K562 (cell line): ENCODE data around the gene SPINT1. TPM values are rescaled to one million over a fixed set of nuclear protein-coding genes. Genes with fewer than 3 reads are reported as not detected.

Source experiments
- BRD9 ChIP-seq: fragments of 450-650 bp; IDR thresholded peaks from 2 replicates; pipeline ENCODE4 v1.6.1; 2018; ENCODE audit warnings: low read depth; ENCODE audit not compliant: partially characterized antibody
- DNMT1 ChIP-seq: fragments of 450-650 bp; IDR thresholded peaks from 2 replicates; pipeline ENCODE4 v1.6.1; 2016; ENCODE audit warnings: antibody characterized with exemption, mild to moderate bottlenecking
- E4F1 ChIP-seq: fragments of 250-450 bp; sonication (Bioruptor Pico); IDR thresholded peaks from 2 replicates; pipeline ENCODE4 v1.5.0; 2021; ENCODE audit warnings: mild to moderate bottlenecking, borderline replicate concordance
- GABPA ChIP-seq: fragments of 200-800 bp; sonication (Bioruptor generic); conservative IDR thresholded peaks from 2 replicates; pipeline ENCODE4 v1.6.1; 2016; ENCODE audit warnings: low read depth, missing genetic modification characterization, missing compliant biosample characterization
- HDAC1 ChIP-seq, 2 experiments: fragments of 450-650 bp; IDR thresholded peaks; 2 replicates each; pipeline ENCODE4 v1.6.1; 2016 to 2017; ENCODE audit warnings: inconsistent platforms in 1 of 2, mild to moderate bottlenecking in 1 of 2, moderate library complexity in 1 of 2
- HMG20A ChIP-seq: fragments of 450-650 bp; formaldehyde crosslinking; conservative IDR thresholded peaks from 2 replicates; pipeline ENCODE4 v1.4.0; 2020; ENCODE audit warnings: mild to moderate bottlenecking, mixed read lengths
- KLF13 ChIP-seq: fragments of 450-650 bp; IDR thresholded peaks from 2 replicates; pipeline ENCODE4 v1.6.1; 2016; ENCODE audit warnings: missing genetic modification characterization, low read depth, mild to moderate bottlenecking, missing compliant biosample characterization, moderate library complexity, borderline replicate concordance
- KLF16 ChIP-seq: IDR thresholded peaks from 2 replicates; pipeline ENCODE4 v1.6.1; 2016; ENCODE audit warnings: antibody characterized with exemption
- MTA2 ChIP-seq: fragments of 450-650 bp; IDR thresholded peaks from 2 replicates; pipeline ENCODE4 v1.6.1; 2016; ENCODE audit warnings: low read depth
- NFE2L1 ChIP-seq: fragments of 450-650 bp; IDR thresholded peaks from 2 replicates; pipeline ENCODE4 v1.6.1; 2016; ENCODE audit warnings: missing genetic modification characterization, low read depth, mild to moderate bottlenecking, missing compliant biosample characterization, moderate library complexity, borderline replicate concordance
- RERE ChIP-seq: sonication (generic); formaldehyde crosslinking; IDR thresholded peaks from 2 replicates; pipeline ENCODE4 v1.8.0; 2023; ENCODE audit warnings: missing genetic modification reagents, mild to moderate bottlenecking, borderline replicate concordance
- SMAD3 ChIP-seq: fragments of 450-650 bp; formaldehyde crosslinking; conservative IDR thresholded peaks from 2 replicates; pipeline ENCODE4 v1.4.0; 2020; ENCODE audit warnings: mild to moderate bottlenecking
- SMARCA5 ChIP-seq: fragments of 450-650 bp; IDR thresholded peaks from 2 replicates; pipeline ENCODE4 v1.6.1; 2016
- SRSF1 ChIP-seq: fragments of 200-400 bp; formaldehyde crosslinking; IDR thresholded peaks from 2 replicates; pipeline ENCODE4 v1.6.1; 2017; ENCODE audit warnings: mild to moderate bottlenecking, low read depth, low read length, moderate library complexity
- TCF3 ChIP-seq: sonication (generic); formaldehyde crosslinking; IDR thresholded peaks from 2 replicates; pipeline ENCODE4 v1.4.0; 2020; ENCODE audit warnings: mild to moderate bottlenecking, missing genetic modification reagents
- TRIM24 ChIP-seq, 2 experiments: fragments of 450-650 bp; IDR thresholded peaks; 2 replicates each; pipeline ENCODE4 v1.6.1; 2016
- USF1 ChIP-seq: sonication (generic); formaldehyde crosslinking; IDR thresholded peaks from 2 replicates; pipeline ENCODE4 v1.9.0; 2022; ENCODE audit warnings: mild to moderate bottlenecking, missing genetic modification reagents
- polyA plus RNA-seq, 8 experiments: library from polyadenylated mRNA; depleted of rRNA in 4 of 8; stranded (reverse) in 5 of 8; unstranded in 3 of 8; fragments of >200 nt; fragmentation: Nextera tagmentation in 2 of 8; fragmentation: Illumina TruSeq in 1 of 8; extraction: Ambion mirVana in 2 of 8; extraction: Trizol in 1 of 8; gene quantifications; 2 replicates each; pipeline versions ENCODE4 v1.2.1 to v1.2.3, GENCODE V29; 2011 to 2014; ENCODE audit warnings: inconsistent platforms in 1 of 8, missing spikeins in 1 of 8
- total RNA-seq, 7 experiments: library from RNA; depleted of rRNA in 6 of 7; stranded (reverse); fragments of >200 nt in 6 of 7; fragmentation: Illumina TruSeq in 2 of 7; extraction: Trizol in 2 of 7; gene quantifications; 2 replicates each; pipeline versions ENCODE4 v1.2.1 to v1.2.3, GENCODE V29; 2011 to 2021; ENCODE audit warnings: low replicate concordance in 1 of 7

SPINT1 gene
- total and polyA plus RNA-seq, 9 of the 15 experiments (the other 6 are each of a cell fraction or from before 2014, with no cell fraction given): 0.78 to 4.5 (median 1.5) TPM

- peak in 1 of 2 experiments; percentile 97; a peak in 2 of 4 replicates for TF ChIP-seq HDAC1 (IDR thresholded peaks at IDR 0.05)
- TF ChIP-seq TCF3: peak; percentile 8; the same call in 1 of the 2 replicates
- no peak for TF ChIP-seq RERE
- TF ChIP-seq USF1: peak; percentile 82
- TF ChIP-seq KLF13: peak; percentile 66; the same call in 1 of the 2 replicates
- no peak for TF ChIP-seq SMARCA5
- TF ChIP-seq E4F1: no peak
- TF ChIP-seq DNMT1: no peak
- TF ChIP-seq SMAD3 (CRISPR knock-in tag): no peak
- peak; percentile 63 for TF ChIP-seq BRD9
- peak; percentile 38; the same call in 1 of the 2 replicates for TF ChIP-seq KLF16
- no peak for TF ChIP-seq TRIM24 (IDR thresholded peaks at IDR 0.05)
- TF ChIP-seq MTA2: no peak
- TF ChIP-seq HMG20A (CRISPR knock-in tag): no peak
- peak; percentile 94 for TF ChIP-seq GABPA (tag)
- TF ChIP-seq NFE2L1: no peak
- no peak for TF ChIP-seq SRSF1
Measured at GRCh38 chr15:40893733-40894680, 50.2 kb downstream of the SPINT1 start, which contains the start of gene VPS18 (continued).
